Effector memory CD4-positive, alpha-beta T cell (primary cell): ENCODE data around the gene DNAJC21.
"Not testable (repeated sequence)": the region's sequence is repeated elsewhere in the genome, so short reads cannot be mapped to it uniquely, and the experiment has no call there.

Experiments used
- DNase-seq, 3 donors: peaks; one replicate each; pipeline ENCODE4 v3.0.0-alpha.2; 2020
- H3K27ac ChIP-seq: 2 replicates; pipeline ENCODE4 v1.7.0; 2013; ENCODE audit warnings: mild to moderate bottlenecking, low read length, moderate library complexity; ENCODE audit not compliant: insufficient read depth, poor library complexity, severe bottlenecking
- H3K27me3 ChIP-seq: replicated peaks from 2 replicates; pipeline ENCODE4 v1.7.0; 2013; ENCODE audit warnings: mild to moderate bottlenecking, low read length; ENCODE audit not compliant: insufficient read depth, control insufficient read depth, poor library complexity, severe bottlenecking
- H3K36me3 ChIP-seq: 2 replicates; pipeline ENCODE4 v1.7.0; 2013; ENCODE audit warnings: mild to moderate bottlenecking, low read length, moderate library complexity; ENCODE audit not compliant: control insufficient read depth, insufficient read depth
- H3K4me1 ChIP-seq: 2 replicates; pipeline ENCODE4 v1.7.0; 2013; ENCODE audit warnings: low read length, mild to moderate bottlenecking; ENCODE audit not compliant: control insufficient read depth, insufficient read depth, poor library complexity, severe bottlenecking
- H3K4me3 ChIP-seq: 2 replicates; pipeline ENCODE4 v1.7.0; 2013; ENCODE audit warnings: low read length, low read depth, mild to moderate bottlenecking; ENCODE audit not compliant: insufficient read depth, poor library complexity, severe bottlenecking
- H3K9me3 ChIP-seq: 2 replicates; pipeline ENCODE4 v1.7.0; 2013; ENCODE audit warnings: mild to moderate bottlenecking, low read length, moderate library complexity; ENCODE audit not compliant: control insufficient read depth

Gene DNAJC21

GRCh38 chr5:34970552-34970951, 41.2 kb downstream of the DNAJC21 start:
- DNase-seq: no peak
- Histone ChIP-seq H3K36me3 (no peaks in the 10 kb centered on the region), H3K4me1 (no peaks in the 10 kb centered on the region), H3K9me3 (no peaks in the 10 kb centered on the region), H3K27ac (no peak overlapping the region), H3K27me3 (no peaks in the 10 kb centered on the region), H3K4me3 (no peak overlapping the region)

- not testable (repeated sequence) for DNase-seq, H3K4me1 ChIP-seq
Measured at GRCh38 chr5:34971655-34972054, 42.3 kb downstream of the DNAJC21 start.

GRCh38 chr5:34976347-34976746, 47.0 kb downstream of the DNAJC21 start:
- H3K27me3 ChIP-seq: no peaks in the 10 kb centered on the region
- no peaks in the 10 kb centered on the region for H3K9me3 ChIP-seq
- H3K4me1 ChIP-seq: no peaks in the 10 kb centered on the region
- no peaks in the 10 kb centered on the region for H3K36me3 ChIP-seq
- DNase-seq: no peak
- no peak overlapping the region for H3K4me3 ChIP-seq
- H3K27ac ChIP-seq: no peak overlapping the region

More at GRCh38 chr5:34971655-34972054, 42.3 kb downstream of the DNAJC21 start:
- H3K36me3 ChIP-seq, H3K27ac ChIP-seq, H3K9me3 ChIP-seq, H3K4me3 ChIP-seq, H3K27me3 ChIP-seq: not testable (repeated sequence)

- H3K4me1 ChIP-seq: no peaks in the 10 kb centered on the region
- no peak for DNase-seq
- no peaks in the 10 kb centered on the region for H3K36me3 ChIP-seq
- H3K4me3 ChIP-seq: no peak overlapping the region
- no peaks in the 10 kb centered on the region for H3K27me3 ChIP-seq
- no peaks in the 10 kb centered on the region for H3K9me3 ChIP-seq
- H3K27ac ChIP-seq: no peak overlapping the region
Measured at GRCh38 chr5:34977934-34978613, 48.7 kb downstream of the DNAJC21 start.

- DNase-seq: no peak
- no peaks in the 10 kb centered on the region for H3K27me3 ChIP-seq
- H3K4me1 ChIP-seq: no peaks in the 10 kb centered on the region
- H3K9me3 ChIP-seq: no peaks in the 10 kb centered on the region
- no peak overlapping the region for H3K4me3 ChIP-seq
- no peak overlapping the region for H3K27ac ChIP-seq
- no peaks in the 10 kb centered on the region for H3K36me3 ChIP-seq
Measured at GRCh38 chr5:34978681-34979080, 49.3 kb downstream of the DNAJC21 start.

- no peak for DNase-seq
- H3K4me1 ChIP-seq: no peaks in the 10 kb centered on the region
- H3K27ac ChIP-seq: no peak overlapping the region
- H3K27me3 ChIP-seq: no peaks in the 10 kb centered on the region
- no peak overlapping the region for H3K4me3 ChIP-seq
- peaks cover 7% of the 10 kb centered on the region for H3K9me3 ChIP-seq
- H3K36me3 ChIP-seq: no peaks in the 10 kb centered on the region
Measured at GRCh38 chr5:34982823-34983222, 53.5 kb downstream of the DNAJC21 start.

- H3K4me3 ChIP-seq: no peak overlapping the region
- H3K36me3 ChIP-seq: no peaks in the 10 kb centered on the region
- no peaks in the 10 kb centered on the region for H3K4me1 ChIP-seq
- no peaks in the 10 kb centered on the region for H3K27me3 ChIP-seq
- no peak overlapping the region for H3K27ac ChIP-seq
- H3K9me3 ChIP-seq: peaks cover 7% of the 10 kb centered on the region
- no peak for DNase-seq
Measured at GRCh38 chr5:34986965-34987364, 57.6 kb downstream of the DNAJC21 start.

- Histone ChIP-seq H3K27ac (no peak overlapping the region), H3K36me3 (no peaks in the 10 kb centered on the region), H3K27me3 (no peaks in the 10 kb centered on the region), H3K4me3 (no peak overlapping the region), H3K4me1 (no peaks in the 10 kb centered on the region), H3K9me3 (peaks cover 7% of the 10 kb centered on the region)
- DNase-seq: no peak
Measured at GRCh38 chr5:34991486-34992238, 62.3 kb downstream of the DNAJC21 start.

- H3K27ac ChIP-seq: no peak overlapping the region
Measured at GRCh38 chr5:34993951-34994350, 64.6 kb downstream of the DNAJC21 start.

GRCh38 chr5:34996261-34996660, 66.9 kb downstream of the DNAJC21 start:
- Histone ChIP-seq H3K27ac (no peak overlapping the region), H3K4me1 (no peaks in the 10 kb centered on the region), H3K36me3 (no peaks in the 10 kb centered on the region), H3K4me3 (no peak overlapping the region), H3K9me3 (no peaks in the 10 kb centered on the region), H3K27me3 (no peaks in the 10 kb centered on the region)
- no peak for DNase-seq

More at GRCh38 chr5:34993951-34994350, 64.6 kb downstream of the DNAJC21 start:
- no peaks in the 10 kb centered on the region for H3K27me3 ChIP-seq
- H3K9me3 ChIP-seq: no peaks in the 10 kb centered on the region
- H3K4me1 ChIP-seq: no peaks in the 10 kb centered on the region
- H3K4me3 ChIP-seq: no peak overlapping the region
- H3K36me3 ChIP-seq: no peaks in the 10 kb centered on the region
- no peak for DNase-seq
